ENCODE results near the gene METTL8.

Gene METTL8

GRCh38 chr2:171310889-171311288 lies 122.9 kb downstream of the METTL8 start:
- TF ChIP-seq CTCF (IDR thresholded peaks at IDR 0.05; ENCODE audit: low read depth, low read length), result no peak
- DNase-seq, result no peak
- H3K27me3 ChIP-seq (ENCODE audit: insufficient read depth, low read depth, severe bottlenecking), result no peaks in the 10 kb centered on the region
- no peaks in the 10 kb centered on the region; the same call in 1 of the 2 replicates for H3K36me3 ChIP-seq
- H3K9me3 ChIP-seq (ENCODE audit: severe bottlenecking), result peaks cover 29% of the 10 kb centered on the region
- no peak overlapping the region for H3K4me3 ChIP-seq (ENCODE audit: low read depth, low read length)
- H3K27ac ChIP-seq, result peak overlapping the region; percentile 77

- Histone ChIP-seq H3K27ac (peak overlapping the region; percentile 77), H3K4me3 (ENCODE audit: low read depth, low read length) (no peak overlapping the region), H3K27me3 (ENCODE audit: insufficient read depth, low read depth, severe bottlenecking) (no peaks in the 10 kb centered on the region), H3K9me3 (ENCODE audit: severe bottlenecking) (peaks cover 31% of the 10 kb centered on the region), H3K36me3 (no peaks in the 10 kb centered on the region; the same call in 1 of the 2 replicates)
- peak; percentile 75 for DNase-seq
- TF ChIP-seq CTCF (IDR thresholded peaks at IDR 0.05; ENCODE audit: low read depth, low read length), result no peak
Measured at GRCh38 chr2:171309455-171310286, 124.1 kb downstream of the METTL8 start.

- H3K36me3 ChIP-seq, result no peaks in the 10 kb centered on the region; the same call in 1 of the 2 replicates
- H3K9me3 ChIP-seq (ENCODE audit: severe bottlenecking), result peaks cover 30% of the 10 kb centered on the region
- TF ChIP-seq CTCF (IDR thresholded peaks at IDR 0.05; ENCODE audit: low read depth, low read length), result no peak
- H3K27ac ChIP-seq, result peak overlapping the region; percentile 54
- H3K27me3 ChIP-seq (ENCODE audit: insufficient read depth, low read depth, severe bottlenecking), result no peaks in the 10 kb centered on the region
- no peak for DNase-seq
- no peak overlapping the region for H3K4me3 ChIP-seq (ENCODE audit: low read depth, low read length)
Measured at GRCh38 chr2:171308280-171309054, 125.3 kb downstream of the METTL8 start.

- no peak overlapping the region for H3K27ac ChIP-seq
- H3K27me3 ChIP-seq (ENCODE audit: insufficient read depth, low read depth, severe bottlenecking), result no peaks in the 10 kb centered on the region
- DNase-seq, result no peak
- no peak overlapping the region for H3K4me3 ChIP-seq (ENCODE audit: low read depth, low read length)
- TF ChIP-seq CTCF (IDR thresholded peaks at IDR 0.05; ENCODE audit: low read depth, low read length), result no peak
- no peaks in the 10 kb centered on the region; the same call in 1 of the 2 replicates for H3K36me3 ChIP-seq
- peaks cover 26% of the 10 kb centered on the region for H3K9me3 ChIP-seq (ENCODE audit: severe bottlenecking)
Measured at GRCh38 chr2:171307560-171307959, 126.2 kb downstream of the METTL8 start.

GRCh38 chr2:171297956-171298355 lies 135.8 kb downstream of the METTL8 start:
- no peaks in the 10 kb centered on the region for H3K36me3 ChIP-seq
- no peaks in the 10 kb centered on the region for H3K27me3 ChIP-seq (ENCODE audit: insufficient read depth, low read depth, severe bottlenecking)
- TF ChIP-seq CTCF (IDR thresholded peaks at IDR 0.05; ENCODE audit: low read depth, low read length), result no peak
- no peaks in the 10 kb centered on the region for H3K9me3 ChIP-seq (ENCODE audit: severe bottlenecking)
- H3K27ac ChIP-seq, result no peak overlapping the region
- DNase-seq, result no peak
- no peak overlapping the region for H3K4me3 ChIP-seq (ENCODE audit: low read depth, low read length)

Measured in WERI-Rb-1 (cell line).